Adipocyte (in vitro differentiated cells): Measurements from ENCODE around the gene ZG16B.

ENCODE experiments used
- DNase-seq: peaks from one replicate; pipeline ENCODE4 v3.0.0-alpha.2; 2015; ENCODE audit warnings: low read depth
- H3K27me3 ChIP-seq: replicated peaks from 2 replicates; pipeline ENCODE4 v1.7.0; 2013; ENCODE audit warnings: mild to moderate bottlenecking, low read length, moderate library complexity; ENCODE audit not compliant: control insufficient read depth, insufficient read depth
- H3K36me3 ChIP-seq: 2 replicates; pipeline ENCODE4 v1.7.0; 2013; ENCODE audit warnings: low read length, mild to moderate bottlenecking, moderate library complexity; ENCODE audit not compliant: control insufficient read depth, insufficient read depth, severe bottlenecking
- H3K4me1 ChIP-seq: 2 replicates; pipeline ENCODE4 v1.7.0; 2013; ENCODE audit warnings: mild to moderate bottlenecking, low read length, moderate library complexity; ENCODE audit not compliant: control insufficient read depth, insufficient read depth
- H3K4me3 ChIP-seq: 2 replicates; pipeline ENCODE4 v1.7.0; 2013; ENCODE audit warnings: mild to moderate bottlenecking, low read length, moderate library complexity
- H3K9ac ChIP-seq: 2 replicates; pipeline ENCODE4 v1.7.0; 2013; ENCODE audit warnings: mild to moderate bottlenecking, low read length, moderate library complexity
- H3K9me3 ChIP-seq: 2 replicates; pipeline ENCODE4 v1.7.0; 2013; ENCODE audit warnings: mild to moderate bottlenecking, low read length, moderate library complexity; ENCODE audit not compliant: control insufficient read depth

The ZG16B gene

GRCh38 chr16:2819179-2819938, 10.7 kb upstream of the ZG16B start:
- no peak for DNase-seq
- H3K4me3 ChIP-seq, result no peak overlapping the region
- no peaks in the 10 kb centered on the region for H3K9me3 ChIP-seq
- H3K4me1 ChIP-seq, result no peaks in the 10 kb centered on the region
- peaks cover 52% of the 10 kb centered on the region for H3K27me3 ChIP-seq
- no peaks in the 10 kb centered on the region for H3K36me3 ChIP-seq
- H3K9ac ChIP-seq, result no peak overlapping the region

- peaks cover 47% of the 10 kb centered on the region for H3K27me3 ChIP-seq
- H3K4me3 ChIP-seq, result no peak overlapping the region
- H3K9me3 ChIP-seq, result no peaks in the 10 kb centered on the region
- H3K4me1 ChIP-seq, result no peaks in the 10 kb centered on the region
- DNase-seq, result no peak
- H3K36me3 ChIP-seq, result no peaks in the 10 kb centered on the region
- H3K9ac ChIP-seq, result no peak overlapping the region
Observed at GRCh38 chr16:2819939-2820835, 9.9 kb upstream of the ZG16B start.

- H3K9me3 ChIP-seq, result no peaks in the 10 kb centered on the region
- H3K36me3 ChIP-seq, result no peaks in the 10 kb centered on the region
- no peaks in the 10 kb centered on the region for H3K4me1 ChIP-seq
- H3K27me3 ChIP-seq, result peaks cover 51% of the 10 kb centered on the region
- DNase-seq, result no peak
- no peak overlapping the region for H3K4me3 ChIP-seq
- no peak overlapping the region for H3K9ac ChIP-seq
Observed at GRCh38 chr16:2820836-2821486, 9.1 kb upstream of the ZG16B start.

- H3K9ac ChIP-seq, result no peak overlapping the region
- no peaks in the 10 kb centered on the region for H3K9me3 ChIP-seq
- no peak for DNase-seq
- H3K4me3 ChIP-seq, result no peak overlapping the region
- no peaks in the 10 kb centered on the region for H3K4me1 ChIP-seq
- peaks cover 54% of the 10 kb centered on the region for H3K27me3 ChIP-seq
- no peaks in the 10 kb centered on the region for H3K36me3 ChIP-seq
Observed at GRCh38 chr16:2821487-2822157, 8.5 kb upstream of the ZG16B start.

GRCh38 chr16:2822158-2822495, 8.0 kb upstream of the ZG16B start:
- no peaks in the 10 kb centered on the region for H3K9me3 ChIP-seq
- no peaks in the 10 kb centered on the region for H3K36me3 ChIP-seq
- DNase-seq, result no peak
- peaks cover 59% of the 10 kb centered on the region for H3K27me3 ChIP-seq
- no peaks in the 10 kb centered on the region for H3K4me1 ChIP-seq
- no peak overlapping the region for H3K4me3 ChIP-seq
- H3K9ac ChIP-seq, result no peak overlapping the region

- Histone ChIP-seq H3K4me1 (no peaks in the 10 kb centered on the region), H3K27me3 (peaks cover 62% of the 10 kb centered on the region), H3K4me3 (no peak overlapping the region)
Observed at GRCh38 chr16:2822496-2822895, 7.6 kb upstream of the ZG16B start.

GRCh38 chr16:2824626-2825025, 5.5 kb upstream of the ZG16B start:
- peaks cover 59% of the 10 kb centered on the region for H3K27me3 ChIP-seq
- no peaks in the 10 kb centered on the region for H3K4me1 ChIP-seq
- H3K36me3 ChIP-seq, result no peaks in the 10 kb centered on the region
- H3K9ac ChIP-seq, result no peak overlapping the region
- H3K9me3 ChIP-seq, result no peaks in the 10 kb centered on the region
- no peak for DNase-seq
- H3K4me3 ChIP-seq, result no peak overlapping the region

More at GRCh38 chr16:2822496-2822895, 7.6 kb upstream of the ZG16B start:
- no peak for DNase-seq
- no peaks in the 10 kb centered on the region for H3K36me3 ChIP-seq
- H3K9ac ChIP-seq, result no peak overlapping the region
- H3K9me3 ChIP-seq, result no peaks in the 10 kb centered on the region

- Histone ChIP-seq H3K4me1 (no peaks in the 10 kb centered on the region), H3K9ac (no peak overlapping the region), H3K27me3 (peaks cover 54% of the 10 kb centered on the region), H3K4me3 (no peak overlapping the region), H3K36me3 (no peaks in the 10 kb centered on the region), H3K9me3 (no peaks in the 10 kb centered on the region)
- DNase-seq, result no peak
Observed at GRCh38 chr16:2825049-2825742, 4.9 kb upstream of the ZG16B start.

- no peak overlapping the region for H3K9ac ChIP-seq
- H3K4me1 ChIP-seq, result no peaks in the 10 kb centered on the region
- no peaks in the 10 kb centered on the region for H3K36me3 ChIP-seq
- H3K4me3 ChIP-seq, result no peak overlapping the region
- peaks cover 50% of the 10 kb centered on the region for H3K27me3 ChIP-seq
- DNase-seq, result no peak
- H3K9me3 ChIP-seq, result no peaks in the 10 kb centered on the region
Observed at GRCh38 chr16:2825906-2826305, 4.2 kb upstream of the ZG16B start.

- DNase-seq, result no peak
Observed at GRCh38 chr16:2826591-2827373, 3.3 kb upstream of the ZG16B start.

More at GRCh38 chr16:2826591-2827373, 3.3 kb upstream of the ZG16B start:
- Histone ChIP-seq H3K9ac (no peak overlapping the region), H3K9me3 (no peaks in the 10 kb centered on the region), H3K4me1 (no peaks in the 10 kb centered on the region), H3K36me3 (no peaks in the 10 kb centered on the region), H3K27me3 (peaks cover 57% of the 10 kb centered on the region), H3K4me3 (no peak overlapping the region)
